Left ventricle myocardium inferior (tissue), 1 donor: ENCODE data around the gene BMP7. TPM values are rescaled to one million over a fixed set of nuclear protein-coding genes. Genes with fewer than 3 reads are reported as not detected.
"Not testable (repeated sequence)": the region's sequence is repeated elsewhere in the genome, so short reads cannot be mapped to it uniquely, and the experiment has no call there.

ENCODE experiments used
- DNase-seq: peaks from one replicate; pipeline ENCODE4 v3.0.0-alpha.2; 2020
- H3K27ac ChIP-seq: fragments of 200-600 bp; replicated peaks from 2 replicates; pipeline ENCODE4 v1.8.0; 2021
- H3K27me3 ChIP-seq: fragments of 200-600 bp; 2 replicates; pipeline ENCODE4 v1.8.0; 2021; ENCODE audit warnings: low read depth
- H3K36me3 ChIP-seq: fragments of 200-600 bp; 2 replicates; pipeline ENCODE4 v1.8.0; 2021
- H3K4me1 ChIP-seq: fragments of 200-600 bp; 2 replicates; pipeline ENCODE4 v1.8.0; 2021
- H3K4me3 ChIP-seq: fragments of 200-600 bp; 2 replicates; pipeline ENCODE4 v1.8.0; 2021; ENCODE audit warnings: mild to moderate bottlenecking, moderate library complexity
- H3K9me3 ChIP-seq: fragments of 200-600 bp; replicated peaks from 2 replicates; pipeline ENCODE4 v1.8.0; 2021
- CTCF ChIP-seq: fragments of 200-600 bp; IDR thresholded peaks from 2 replicates; pipeline ENCODE4 v1.8.0; 2021; ENCODE audit warnings: antibody characterized with exemption, mild to moderate bottlenecking, borderline replicate concordance
- intact Hi-C: fragments of 100-400 bp; cut with micrococcal nuclease; formaldehyde crosslinking; loops from one replicate; pipeline ENCODE4 v1.11.0; 2022
- total RNA-seq: library from RNA; stranded (reverse); fragmentation: NEBNext Ultra II Directional; extraction: Animal tissue kit (Norgen Biotek cat#: 25700); gene quantifications from one replicate; pipeline ENCODE4 v1.2.1, GENCODE V29; 2021
- donor health status: DM: no; HTN: yes; CAD: no; lungs with severe emphysema.

Gene BMP7
- total RNA-seq, 1 donor from 2014 or later = 19.9 TPM

GRCh38 chr20:57194154-57194553 lies 72.3 kb downstream of the BMP7 start:
- DNase-seq = no peak
- peaks cover 17% of the 10 kb centered on the region for H3K27me3 ChIP-seq
- H3K9me3 ChIP-seq = no peaks in the 10 kb centered on the region
- intact Hi-C loops = no loop called here
- H3K36me3 ChIP-seq = no peaks in the 10 kb centered on the region
- no peak overlapping the region for H3K4me3 ChIP-seq
- TF ChIP-seq CTCF = no peak
- peaks cover 2% of the 10 kb centered on the region for H3K4me1 ChIP-seq
- no peak overlapping the region for H3K27ac ChIP-seq

DNA sequence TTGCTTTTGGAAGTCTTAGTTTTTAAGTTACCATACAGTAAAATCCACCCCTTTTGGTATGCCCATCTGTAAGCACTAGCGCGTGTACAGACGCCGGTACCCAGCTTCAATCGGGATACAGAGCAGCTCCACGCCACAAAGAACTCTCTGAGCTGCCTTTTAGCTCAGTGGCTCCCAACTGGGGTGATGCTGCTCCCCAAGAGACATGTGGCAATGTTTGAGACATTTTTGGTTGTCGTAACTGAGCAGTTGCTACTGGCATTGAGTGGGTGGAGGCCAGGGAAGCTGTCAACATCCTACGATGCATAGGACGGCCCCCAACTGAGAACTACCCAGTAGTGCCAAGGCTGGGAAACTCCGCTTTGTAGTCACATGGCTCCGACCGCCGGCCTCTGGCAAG lies 73.3 kb downstream of the BMP7 start:
- TF ChIP-seq CTCF = no peak
- no peaks in the 10 kb centered on the region for H3K36me3 ChIP-seq
- no peak overlapping the region for H3K27ac ChIP-seq
- H3K4me1 ChIP-seq = no peaks in the 10 kb centered on the region
- intact Hi-C loops = no loop called here
- no peak for DNase-seq
- peaks cover 7% of the 10 kb centered on the region for H3K27me3 ChIP-seq
- H3K9me3 ChIP-seq = no peaks in the 10 kb centered on the region
- no peak overlapping the region for H3K4me3 ChIP-seq

GRCh38 chr20:57192311-57192710 lies 74.1 kb downstream of the BMP7 start:
- Histone ChIP-seq H3K36me3 (no peaks in the 10 kb centered on the region), H3K27me3 (peaks cover 4% of the 10 kb centered on the region), H3K4me1 (no peaks in the 10 kb centered on the region), H3K4me3 (no peak overlapping the region), H3K9me3 (no peaks in the 10 kb centered on the region), H3K27ac (no peak overlapping the region)
- intact Hi-C loops = no loop called here
- DNase-seq = no peak
- no peak for TF ChIP-seq CTCF

GRCh38 chr20:57191265-57191638 lies 75.2 kb downstream of the BMP7 start:
- intact Hi-C loops, H3K4me3 ChIP-seq, H3K36me3 ChIP-seq, DNase-seq, H3K9me3 ChIP-seq, H3K27me3 ChIP-seq, H3K27ac ChIP-seq, H3K4me1 ChIP-seq: not testable (repeated sequence)

GRCh38 chr20:57190536-57191264 lies 75.7 kb downstream of the BMP7 start:
- H3K27ac ChIP-seq = no peak overlapping the region
- H3K9me3 ChIP-seq = no peaks in the 10 kb centered on the region
- no peak for TF ChIP-seq CTCF
- no peak overlapping the region for H3K4me3 ChIP-seq
- no peaks in the 10 kb centered on the region for H3K36me3 ChIP-seq
- H3K27me3 ChIP-seq = no peaks in the 10 kb centered on the region
- no peak for DNase-seq
- intact Hi-C loops = no loop called here
- no peaks in the 10 kb centered on the region for H3K4me1 ChIP-seq

DNA sequence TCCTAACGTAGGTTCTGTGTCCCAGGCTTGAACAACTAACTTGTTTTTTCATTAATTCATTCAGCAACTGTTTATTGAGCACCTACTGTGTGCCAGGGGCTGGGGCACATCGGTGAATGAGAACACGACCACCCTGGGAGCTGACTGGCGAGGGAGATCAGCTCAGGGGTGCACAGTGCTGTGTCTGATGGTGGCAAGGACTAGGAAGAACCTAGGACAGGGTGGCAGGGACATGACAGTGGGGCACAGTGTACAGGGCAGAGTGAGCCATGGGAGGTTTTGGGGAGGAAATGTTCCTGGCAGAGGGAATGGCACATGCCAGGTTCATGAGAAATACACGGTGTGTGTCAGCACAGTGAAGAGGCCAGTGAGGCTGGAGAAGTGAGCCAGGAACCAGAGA lies 76.7 kb downstream of the BMP7 start:
- intact Hi-C loops = no loop called here
- DNase-seq = no peak

More for the DNA sequence above, 76.7 kb downstream of the BMP7 start:
- no peak for TF ChIP-seq CTCF
- Histone ChIP-seq H3K4me1 (no peaks in the 10 kb centered on the region), H3K9me3 (no peaks in the 10 kb centered on the region), H3K36me3 (no peaks in the 10 kb centered on the region), H3K4me3 (no peak overlapping the region), H3K27me3 (peaks cover 7% of the 10 kb centered on the region), H3K27ac (no peak overlapping the region)
